Measurements from ENCODE around the gene MYO1D.

GRCh38 chr17:32713081-32713480, 163.8 kb downstream of the MYO1D start:
- TF ChIP-seq CTCF (IDR thresholded peaks at IDR 0.05; ENCODE audit: low read depth, low read length, missing input control) (no peak), SP1 (IDR thresholded peaks at IDR 0.05) (no peak), RXRA (IDR thresholded peaks at IDR 0.05) (no peak), GABPA (IDR thresholded peaks at IDR 0.05 in 1 of 2, conservative IDR thresholded peaks at IDR 0.05 in 1 of 2) (no peak), MAX (IDR thresholded peaks at IDR 0.05) (no peak), ATF3 (IDR thresholded peaks at IDR 0.05) (no peak), FOXA1 (IDR thresholded peaks at IDR 0.05) (no peak), JUND (IDR thresholded peaks at IDR 0.05) (no peak)

Data from liver (tissue), 3 donors.